Spleen (tissue), 11 donors: Measurements from ENCODE around the gene NADK. TPM values are rescaled to one million over a fixed set of nuclear protein-coding genes. Genes with fewer than 3 reads are reported as not detected.
"Not testable (repeated sequence)": the region's sequence is repeated elsewhere in the genome, so short reads cannot be mapped to it uniquely, and the experiment has no call there.

Experiments used
- DNase-seq: peaks from one replicate; pipeline ENCODE4 v3.0.0-alpha.2; 2020
- H3K27ac ChIP-seq, 8 donors: fragments of 200-600 bp; sonication (generic) in 7 of 8; 1 replicate in 4 of 8; 2 replicates in 4 of 8; pipeline versions ENCODE4 v1.5.0 to v1.8.0; 2016 to 2021; ENCODE audit warnings: inconsistent platforms in 4 of 8, mild to moderate bottlenecking in 4 of 8, moderate library complexity in 1 of 8
- H3K27me3 ChIP-seq, 7 donors: fragments of 200-600 bp; sonication (generic) in 6 of 7; replicated peaks in 1 of 7; 1 replicate in 4 of 7; 2 replicates in 3 of 7; pipeline versions ENCODE4 v1.5.0 to v1.8.0; 2016 to 2021; ENCODE audit warnings: inconsistent platforms in 3 of 7, mild to moderate bottlenecking in 1 of 7
- H3K36me3 ChIP-seq, 6 donors: fragments of 200-600 bp; sonication (generic) in 5 of 6; 1 replicate in 4 of 6; 2 replicates in 2 of 6; pipeline versions ENCODE4 v1.5.0 to v1.8.0; 2016 to 2021; ENCODE audit warnings: inconsistent platforms in 2 of 6
- H3K4me1 ChIP-seq, 6 donors: fragments of 200-600 bp; sonication (generic) in 5 of 6; 1 replicate in 3 of 6; 2 replicates in 3 of 6; pipeline versions ENCODE4 v1.5.0 to v1.8.0; 2016 to 2021; ENCODE audit warnings: inconsistent platforms in 3 of 6
- H3K4me3 ChIP-seq, 8 donors: fragments of 200-600 bp; sonication (generic) in 7 of 8; 1 replicate in 4 of 8; 2 replicates in 4 of 8; pipeline versions ENCODE4 v1.5.0 to v1.8.0; 2016 to 2021; ENCODE audit warnings: inconsistent platforms in 4 of 8, mild to moderate bottlenecking in 4 of 8, moderate library complexity in 2 of 8
- H3K9me3 ChIP-seq, 8 donors: fragments of 200-600 bp; sonication (generic) in 7 of 8; 1 replicate in 4 of 8; 2 replicates in 4 of 8; pipeline versions ENCODE4 v1.5.0 to v1.8.0; 2016 to 2021; ENCODE audit warnings: inconsistent platforms in 4 of 8
- POLR2A ChIP-seq, 3 donors: fragments of 450-650 bp; IDR thresholded peaks; one replicate each; pipeline ENCODE4 v1.5.1; 2017; ENCODE audit warnings: antibody characterized with exemption in 3 of 3, mild to moderate bottlenecking in 1 of 3
- POLR2AphosphoS5 ChIP-seq, 3 donors: sonication (generic); formaldehyde crosslinking; IDR thresholded peaks; one replicate each; pipeline ENCODE4 v1.5.1; 2017; ENCODE audit warnings: antibody characterized with exemption in 3 of 3
- WGBS, 5 donors: extraction: QIAGEN DNeasy Blood & Tissue Kit in 3 of 5; methylation state at CpG; one replicate each; pipeline versions ENCODE4 v1.1.5 to v1.1.7; 2013 to 2018; 5-methylcytosine and 5-hydroxymethylcytosine counted together
- intact Hi-C: fragments of 100-400 bp; cut with DNase I; formaldehyde crosslinking; loops from one replicate; pipeline ENCODE4 v1.15.0; 2023; ENCODE audit warnings: low total_unique reads
- polyA plus RNA-seq, 3 donors: library from polyadenylated mRNA; stranded (reverse); fragments of 200-250 nt; gene quantifications; one replicate each; pipeline ENCODE4 v1.2.1, GENCODE V29; 2013
- total RNA-seq, 7 donors: library from RNA; depleted of rRNA in 3 of 7; stranded (reverse); fragments of >200 nt in 3 of 7; fragmentation: NEBNext Ultra II Directional in 4 of 7; extraction: Animal tissue kit (Norgen Biotek cat#: 25700) in 4 of 7; gene quantifications; one replicate each; pipeline versions ENCODE4 v1.1.0 to v1.2.1, GENCODE V29; 2016 to 2021
- TF ChIP-seq, protein P1 (sequence below), 11 experiments: fragments of 200-600 bp in 7 of 11; fragments of 450-650 bp in 4 of 11; sonication (generic) in 4 of 11; IDR thresholded peaks in 8 of 11; conservative IDR thresholded peaks in 3 of 11; 1 replicate in 7 of 11; 2 replicates in 4 of 11; pipeline versions ENCODE4 v1.4.0 to v1.8.0; 2016 to 2021; ENCODE audit warnings: antibody characterized with exemption in 11 of 11, inconsistent platforms in 4 of 11, mild to moderate bottlenecking in 1 of 11
- donor health status: healthy with polysubstance abuse.
- donor health status: DM: no; HTN: no; CAD: no; lungs with moderate emphysema.
- donor health status: DM: no; HTN: no; CAD: no.
- donor health status: Bipolar disorder and iron deficiency.
- donor health status: healthy.
- donor health status: DM: no; HTN: no; CAD: no.
- donor health status: DM: yes; HTN: yes; CAD: no.

Gene NADK
- total and polyA plus RNA-seq, 10 donors: 62.6 to 271 (median 179) TPM

DNA sequence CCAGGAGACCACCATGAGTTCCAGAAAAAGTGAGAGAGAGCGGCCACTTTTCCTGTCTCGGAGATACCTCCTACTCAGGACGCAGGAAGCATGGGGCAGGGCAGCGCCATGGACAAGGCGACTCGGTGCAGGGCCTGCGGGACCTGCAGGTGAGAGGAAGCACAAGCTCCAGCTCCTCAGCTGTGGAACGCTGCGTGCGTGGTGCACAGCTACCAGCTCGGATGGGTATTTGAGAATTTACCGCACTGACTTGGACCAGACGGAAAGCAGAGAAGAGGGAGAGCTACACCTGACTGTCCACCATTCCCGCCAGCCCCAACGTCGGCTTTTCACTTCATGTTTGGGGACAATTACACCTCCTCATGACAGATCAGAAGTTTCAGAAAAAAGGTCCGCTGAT is 45.9 kb downstream of the NADK start:
- Histone ChIP-seq H3K27ac (no peak overlapping the region), H3K36me3 (peaks cover 0 to 85% (median 36%) of the 10 kb centered on the region in 6 donors), H3K4me3 (no peak overlapping the region), H3K9me3 (no peaks in the 10 kb centered on the region), H3K4me1 (peaks cover 0 to 15% (median 7%) of the 10 kb centered on the region in 6 donors), H3K27me3 (no peaks in the 10 kb centered on the region)
- DNase-seq: no peak
- TF ChIP-seq POLR2A (IDR thresholded peaks at IDR 0.05) (no peak), POLR2AphosphoS5 (IDR thresholded peaks at IDR 0.05) (peak in 1 of 3 donors; percentile 29)
- intact Hi-C loops: no loop called here
- 88 to 93% (median 90%) methylated on average over 9 to 17 of the region's 17 CpGs for WGBS, 5 donors

DNA sequence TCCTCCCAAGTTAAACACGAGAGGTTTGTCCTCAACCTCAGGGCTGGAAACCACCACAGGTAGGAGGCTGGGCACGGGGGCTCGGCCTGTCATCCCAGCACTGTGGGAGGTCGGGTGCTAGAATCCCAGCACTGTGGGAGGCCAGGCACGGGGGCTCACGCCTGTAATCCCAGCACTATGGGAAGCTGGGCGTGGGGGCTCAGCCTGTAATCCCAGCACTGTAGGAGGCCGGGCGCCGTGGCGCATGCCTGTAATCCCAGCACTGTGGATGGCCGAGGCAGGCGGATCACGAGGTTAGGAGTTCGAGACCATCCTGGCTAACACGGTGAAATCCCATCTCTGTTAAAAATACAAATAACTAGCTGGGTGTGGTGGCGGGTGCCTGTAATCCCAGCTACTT is 47.4 kb downstream of the NADK start:
- no peak overlapping the region for H3K4me3 ChIP-seq
- H3K27me3 ChIP-seq: no peaks in the 10 kb centered on the region
- H3K4me1 ChIP-seq: peaks cover 0 to 15% (median 7%) of the 10 kb centered on the region in 6 donors
- intact Hi-C loops: no loop called here
- 95 to 98% (median 97%) methylated on average over 14 to 17 of the region's 17 CpGs for WGBS, 5 donors
- no peak overlapping the region for H3K27ac ChIP-seq
- peaks cover 0 to 82% (median 35%) of the 10 kb centered on the region in 6 donors for H3K36me3 ChIP-seq
- TF ChIP-seq POLR2AphosphoS5 (IDR thresholded peaks at IDR 0.05): no peak
- TF ChIP-seq POLR2A (IDR thresholded peaks at IDR 0.05): no peak
- TF ChIP-seq, protein P1, sequence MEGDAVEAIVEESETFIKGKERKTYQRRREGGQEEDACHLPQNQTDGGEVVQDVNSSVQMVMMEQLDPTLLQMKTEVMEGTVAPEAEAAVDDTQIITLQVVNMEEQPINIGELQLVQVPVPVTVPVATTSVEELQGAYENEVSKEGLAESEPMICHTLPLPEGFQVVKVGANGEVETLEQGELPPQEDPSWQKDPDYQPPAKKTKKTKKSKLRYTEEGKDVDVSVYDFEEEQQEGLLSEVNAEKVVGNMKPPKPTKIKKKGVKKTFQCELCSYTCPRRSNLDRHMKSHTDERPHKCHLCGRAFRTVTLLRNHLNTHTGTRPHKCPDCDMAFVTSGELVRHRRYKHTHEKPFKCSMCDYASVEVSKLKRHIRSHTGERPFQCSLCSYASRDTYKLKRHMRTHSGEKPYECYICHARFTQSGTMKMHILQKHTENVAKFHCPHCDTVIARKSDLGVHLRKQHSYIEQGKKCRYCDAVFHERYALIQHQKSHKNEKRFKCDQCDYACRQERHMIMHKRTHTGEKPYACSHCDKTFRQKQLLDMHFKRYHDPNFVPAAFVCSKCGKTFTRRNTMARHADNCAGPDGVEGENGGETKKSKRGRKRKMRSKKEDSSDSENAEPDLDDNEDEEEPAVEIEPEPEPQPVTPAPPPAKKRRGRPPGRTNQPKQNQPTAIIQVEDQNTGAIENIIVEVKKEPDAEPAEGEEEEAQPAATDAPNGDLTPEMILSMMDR (IDR thresholded peaks at IDR 0.05 in 8 of 11, conservative IDR thresholded peaks at IDR 0.05 in 3 of 11): no peak
- DNase-seq: no peak
- no peaks in the 10 kb centered on the region for H3K9me3 ChIP-seq

DNA sequence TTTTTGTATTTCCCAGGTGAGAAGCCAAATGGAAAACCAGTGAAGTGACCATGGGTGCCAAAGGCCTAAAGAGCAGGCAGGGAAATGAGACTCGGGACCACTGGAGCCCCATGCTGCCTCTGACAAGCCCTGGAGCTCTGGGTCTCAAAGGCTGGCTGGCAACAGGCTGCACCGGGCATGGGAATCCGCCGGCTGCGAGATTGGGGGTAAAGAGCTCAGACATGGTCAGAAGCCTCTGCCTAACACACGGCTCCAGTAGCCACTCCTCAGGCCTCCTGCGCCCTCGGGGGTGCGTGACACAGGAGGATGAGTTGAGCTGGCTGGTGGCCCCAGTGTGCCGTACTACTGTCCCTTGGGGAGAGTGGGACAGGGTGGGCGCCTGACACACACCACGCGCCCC is 48.0 kb downstream of the NADK start:
- Histone ChIP-seq H3K4me1 (peaks cover 0 to 15% (median 7%) of the 10 kb centered on the region in 6 donors), H3K36me3 (peaks cover 0 to 78% (median 34%) of the 10 kb centered on the region in 6 donors)
- WGBS, 5 donors: 96 to 100% methylated on average over 3 to 10 of the region's 13 CpGs; no CpG with 5 or more reads in 3 of the 5 donors
- H3K27me3 ChIP-seq, H3K27ac ChIP-seq, DNase-seq, H3K9me3 ChIP-seq, H3K4me3 ChIP-seq, intact Hi-C loops: not testable (repeated sequence)

DNA sequence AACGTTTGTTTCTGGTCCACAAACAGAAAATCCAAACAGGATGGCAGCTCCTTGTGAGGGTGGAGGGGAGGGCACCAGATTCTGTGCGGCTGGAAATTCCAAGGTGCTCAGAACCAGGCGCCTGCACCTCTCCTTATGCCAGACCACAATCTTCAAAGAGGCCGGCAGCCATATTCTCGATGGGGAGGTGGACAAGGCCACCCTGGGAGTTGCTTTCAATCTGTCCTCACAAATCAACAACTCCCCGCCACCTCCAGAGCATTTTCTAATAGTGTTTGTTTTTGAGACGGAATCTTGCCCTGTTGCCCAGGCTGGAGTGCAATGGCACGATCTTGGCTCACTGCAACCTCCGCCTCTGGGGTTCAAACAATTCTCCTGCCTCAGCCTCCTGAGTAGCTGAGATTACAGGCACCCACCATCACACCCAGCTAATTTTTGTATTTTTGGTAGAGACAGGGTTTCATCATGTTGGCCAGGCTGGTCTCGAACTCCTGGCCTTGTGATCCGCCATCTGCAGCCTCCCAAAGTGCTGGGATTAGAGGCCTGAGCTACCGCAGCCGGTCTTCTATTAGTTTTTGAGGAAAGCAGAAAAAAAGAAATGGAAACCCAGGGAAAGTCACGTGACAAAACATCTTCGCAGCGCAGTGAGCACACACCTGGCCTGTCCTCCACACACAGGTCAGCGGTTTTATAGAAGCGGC is 49.0 kb downstream of the NADK start:
- DNase-seq, H3K4me3 ChIP-seq, H3K9me3 ChIP-seq, H3K27me3 ChIP-seq: not testable (repeated sequence)
- Histone ChIP-seq H3K36me3 (peaks cover 0 to 70% (median 32%) of the 10 kb centered on the region in 6 donors), H3K4me1 (peaks cover 0 to 19% (median 7%) of the 10 kb centered on the region in 6 donors), H3K27ac (peak overlapping the region in 4 of 8 donors; percentile 48 to 75 (median 74))
- WGBS, 5 donors: 85 to 98% (median 92%) methylated on average over 10 to 17 of the region's 18 CpGs
- intact Hi-C loops: loop anchor here (10.0 kb wide), 1 partner anchor 64 kb away; no protein-coding TSS in a partner anchor

DNA sequence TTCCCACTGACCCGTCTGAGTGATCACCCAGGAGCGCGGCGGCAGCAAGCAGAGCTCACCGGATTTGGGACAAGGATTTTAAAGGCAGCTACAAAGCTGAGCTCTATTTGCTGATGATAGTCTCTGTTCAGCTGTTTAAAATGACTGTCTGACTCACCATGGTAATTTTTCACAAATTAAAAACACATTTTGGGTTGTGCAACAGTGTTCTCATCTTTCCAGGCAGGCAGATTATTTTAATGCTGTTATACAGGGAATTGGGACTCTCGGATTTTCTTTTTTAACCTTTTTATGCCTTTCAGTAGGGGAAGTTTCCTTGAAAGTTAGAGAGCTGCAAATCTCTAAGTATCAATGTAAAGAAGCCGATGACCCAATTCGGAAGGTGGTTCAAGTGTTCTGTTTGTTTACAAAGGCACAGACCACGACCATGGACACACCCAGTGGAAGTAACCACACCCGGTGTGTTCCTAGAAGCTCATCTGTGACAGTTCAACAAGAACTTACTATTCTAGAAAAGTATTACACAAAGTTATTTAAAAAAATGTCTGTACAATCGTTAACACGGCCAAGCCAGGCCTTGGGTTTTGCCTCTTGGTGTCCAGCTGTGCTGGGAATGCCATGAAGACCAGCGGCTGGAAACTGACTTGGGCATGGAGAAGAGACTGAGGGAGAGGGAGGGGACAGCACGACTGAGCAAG is 49.8 kb downstream of the NADK start:
- H3K4me3 ChIP-seq, H3K9me3 ChIP-seq, H3K27me3 ChIP-seq, DNase-seq: not testable (repeated sequence)
- 54 to 62% (median 58%) methylated on average over 9 to 14 of the region's 14 CpGs for WGBS, 5 donors
- H3K36me3 ChIP-seq: peaks cover 0 to 62% (median 28%) of the 10 kb centered on the region in 6 donors
- peaks cover 0 to 19% (median 7%) of the 10 kb centered on the region in 6 donors for H3K4me1 ChIP-seq
- intact Hi-C loops: loop anchor here (10.0 kb wide), 1 partner anchor 64 kb away; no protein-coding TSS in a partner anchor
- peak overlapping the region in 6 of 8 donors; percentile 22 to 75 (median 60) for H3K27ac ChIP-seq

DNA sequence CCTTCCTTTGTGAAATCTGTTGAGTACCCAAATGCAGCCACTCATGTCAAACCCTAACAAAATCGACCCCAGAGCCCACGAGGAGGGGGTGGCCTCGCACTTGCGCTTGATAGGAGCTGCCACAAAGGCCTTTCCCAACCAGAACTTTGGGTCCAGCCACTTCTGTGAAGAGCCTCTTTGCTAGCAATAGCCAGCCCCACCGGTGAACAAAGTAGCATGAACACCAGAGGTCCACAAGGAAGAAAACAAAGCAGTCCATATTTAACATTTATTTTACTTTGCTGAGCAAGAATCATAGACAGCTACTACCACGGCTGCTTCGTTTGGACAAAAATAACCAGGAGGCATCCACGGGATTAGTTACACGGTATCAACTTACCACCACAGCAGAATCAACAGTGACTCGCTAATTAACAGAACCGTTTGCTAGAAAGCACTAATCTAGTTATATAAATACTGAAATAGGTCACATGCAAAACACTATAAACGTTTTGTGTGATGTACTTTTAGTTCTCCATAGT is 51.1 kb downstream of the NADK start:
- 87 to 93% (median 91%) methylated on average over 8 to 11 of the region's 12 CpGs for WGBS, 5 donors
- Histone ChIP-seq H3K4me1 (peaks cover 0 to 19% (median 7%) of the 10 kb centered on the region in 6 donors), H3K36me3 (peaks cover 0 to 49% (median 18%) of the 10 kb centered on the region in 6 donors)
- H3K9me3 ChIP-seq, DNase-seq, H3K27ac ChIP-seq, H3K4me3 ChIP-seq, H3K27me3 ChIP-seq: not testable (repeated sequence)
- intact Hi-C loops: loop anchor here (10.0 kb wide), 1 partner anchor 62 kb away; no protein-coding TSS in a partner anchor

DNA sequence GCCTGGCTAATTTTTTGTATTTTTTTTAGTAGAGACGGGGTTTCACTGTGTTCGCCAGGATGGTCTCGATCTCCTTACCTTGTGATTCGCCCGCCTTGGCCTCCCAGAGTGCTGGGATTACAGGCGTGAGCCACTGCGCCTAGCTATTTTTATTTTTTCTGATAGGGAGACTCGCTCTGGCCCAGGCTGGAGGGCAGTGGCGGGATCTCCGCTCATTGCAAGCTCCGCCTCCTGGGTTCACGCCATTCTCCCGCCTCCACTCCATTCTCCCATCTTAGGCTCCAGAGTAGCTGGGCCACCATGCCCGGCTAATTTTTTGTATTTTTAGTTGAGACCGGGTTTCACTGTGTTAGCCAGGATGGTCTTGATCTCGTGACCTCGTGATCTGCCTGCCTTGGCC is 52.2 kb downstream of the NADK start:
- intact Hi-C loops: loop anchor here (10.0 kb wide), 1 partner anchor 61 kb away; no protein-coding TSS in a partner anchor
- WGBS, 5 donors: 93 to 99% (median 96%) methylated on average over 16 to 17 of the region's 17 CpGs
- DNase-seq, H3K27ac ChIP-seq, H3K4me3 ChIP-seq, H3K27me3 ChIP-seq, H3K9me3 ChIP-seq: not testable (repeated sequence)
- Histone ChIP-seq H3K4me1 (peaks cover 2 to 25% (median 12%) of the 10 kb centered on the region in 6 donors), H3K36me3 (peaks cover 0 to 48% (median 14%) of the 10 kb centered on the region in 6 donors)
